Skeletal muscle tissue (tissue), 4 donors: ENCODE data around the gene DDX41. TPM values are rescaled to one million over a fixed set of nuclear protein-coding genes. Genes with fewer than 3 reads are reported as not detected.

Experiments used
- H3K27ac ChIP-seq: one replicate; pipeline ENCODE4 v1.7.0; 2013; ENCODE audit warnings: mild to moderate bottlenecking, low read depth, low read length, inconsistent platforms
- H3K27me3 ChIP-seq, 3 donors: one replicate each; pipeline ENCODE4 v1.7.0; 2013; ENCODE audit warnings: low read length in 3 of 3; ENCODE audit not compliant: control insufficient read depth in 3 of 3, insufficient read depth in 3 of 3
- H3K36me3 ChIP-seq, 3 donors: one replicate each; pipeline ENCODE4 v1.7.0; 2013; ENCODE audit warnings: low read length in 3 of 3; ENCODE audit not compliant: control insufficient read depth in 3 of 3, insufficient read depth in 3 of 3
- H3K4me1 ChIP-seq, 3 donors: one replicate each; pipeline ENCODE4 v1.7.0; 2013; ENCODE audit warnings: low read length in 3 of 3, mild to moderate bottlenecking in 3 of 3; ENCODE audit not compliant: control insufficient read depth in 3 of 3, insufficient read depth in 3 of 3
- H3K4me3 ChIP-seq, 3 donors: one replicate each; pipeline ENCODE4 v1.7.0; 2013; ENCODE audit warnings: low read length in 3 of 3
- H3K9ac ChIP-seq, 3 donors: one replicate each; pipeline ENCODE4 v1.7.0; 2013; ENCODE audit warnings: low read length in 3 of 3, mild to moderate bottlenecking in 3 of 3, moderate library complexity in 2 of 3, low read depth in 1 of 3
- H3K9me3 ChIP-seq, 3 donors: one replicate each; pipeline ENCODE4 v1.7.0; 2013; ENCODE audit warnings: low read length in 3 of 3; ENCODE audit not compliant: control insufficient read depth in 3 of 3
- total RNA-seq: library from RNA; depleted of rRNA; stranded (reverse); fragments of >200 nt; gene quantifications from one replicate; pipeline ENCODE4 v1.2.3, GENCODE V29; 2014
- donor health status: Osteomylitis.

Gene DDX41
- total RNA-seq, 1 donor from 2014 or later = 33.9 TPM

DNA sequence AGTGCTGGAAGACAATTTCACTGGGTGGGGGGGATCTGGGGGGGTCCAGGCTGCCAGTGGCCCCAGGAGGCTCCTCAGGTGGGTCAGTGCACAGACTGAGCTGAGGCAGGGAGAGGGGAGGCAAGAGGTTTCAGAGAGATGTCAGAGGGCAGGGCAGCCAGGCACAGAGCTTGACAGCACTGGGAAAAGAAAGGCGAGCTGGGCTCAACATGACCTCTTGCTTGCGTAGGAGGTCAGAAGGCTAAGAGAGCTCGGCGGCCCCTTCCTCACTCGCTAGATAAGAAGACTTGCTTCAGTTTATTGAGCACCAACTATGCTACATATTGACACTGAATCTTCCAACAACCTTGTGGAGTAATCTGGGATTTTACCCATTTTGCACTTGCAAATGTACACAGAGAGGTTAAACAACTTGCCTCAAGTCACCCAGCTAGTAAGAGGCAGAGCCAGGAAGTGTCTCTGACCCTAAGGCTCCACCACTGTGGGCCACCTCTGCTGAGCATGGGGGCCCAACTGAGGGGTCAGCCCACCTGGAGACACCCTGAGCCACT lies 22.9 kb downstream of the DDX41 start:
- peak overlapping the region; percentile 99 for H3K27ac ChIP-seq
- peaks cover 38 to 53% (median 49%) of the 10 kb centered on the region in 3 donors for H3K36me3 ChIP-seq
- H3K27me3 ChIP-seq = no peaks in the 10 kb centered on the region
- no peak overlapping the region for H3K4me3 ChIP-seq
- H3K4me1 ChIP-seq = peaks cover 46 to 77% (median 63%) of the 10 kb centered on the region in 3 donors
- H3K9ac ChIP-seq = peak overlapping the region in 2 of 3 donors; percentile 7 to 97
- H3K9me3 ChIP-seq = no peaks in the 10 kb centered on the region

- Histone ChIP-seq H3K27ac (peak overlapping the region; percentile 99), H3K36me3 (peaks cover 45 to 61% (median 57%) of the 10 kb centered on the region in 3 donors), H3K9me3 (no peaks in the 10 kb centered on the region), H3K9ac (peak overlapping the region in 2 of 3 donors; percentile 8 to 97), H3K4me3 (no peak overlapping the region), H3K27me3 (no peaks in the 10 kb centered on the region), H3K4me1 (peaks cover 46 to 67% (median 55%) of the 10 kb centered on the region in 3 donors)
Observed at GRCh38 chr5:177492841-177493240, 23.9 kb downstream of the DDX41 start.

- Histone ChIP-seq H3K27me3 (no peaks in the 10 kb centered on the region), H3K4me3 (no peak overlapping the region), H3K27ac (peak overlapping the region; percentile 99), H3K36me3 (peaks cover 52 to 67% (median 63%) of the 10 kb centered on the region in 3 donors), H3K9ac (peak overlapping the region in 2 of 3 donors; percentile 6 to 33), H3K9me3 (no peaks in the 10 kb centered on the region), H3K4me1 (peaks cover 46 to 64% (median 54%) of the 10 kb centered on the region in 3 donors)
Observed at GRCh38 chr5:177491983-177492746, 24.6 kb downstream of the DDX41 start.

GRCh38 chr5:177491429-177491945 lies 25.3 kb downstream of the DDX41 start:
- no peak overlapping the region for H3K4me3 ChIP-seq
- H3K27ac ChIP-seq = no peak overlapping the region
- H3K27me3 ChIP-seq = no peaks in the 10 kb centered on the region
- H3K36me3 ChIP-seq = peaks cover 53 to 69% (median 67%) of the 10 kb centered on the region in 3 donors
- H3K4me1 ChIP-seq = peaks cover 46 to 62% (median 53%) of the 10 kb centered on the region in 3 donors
- H3K9ac ChIP-seq = peak overlapping the region in 1 of 3 donors; percentile 16
- no peaks in the 10 kb centered on the region for H3K9me3 ChIP-seq

DNA sequence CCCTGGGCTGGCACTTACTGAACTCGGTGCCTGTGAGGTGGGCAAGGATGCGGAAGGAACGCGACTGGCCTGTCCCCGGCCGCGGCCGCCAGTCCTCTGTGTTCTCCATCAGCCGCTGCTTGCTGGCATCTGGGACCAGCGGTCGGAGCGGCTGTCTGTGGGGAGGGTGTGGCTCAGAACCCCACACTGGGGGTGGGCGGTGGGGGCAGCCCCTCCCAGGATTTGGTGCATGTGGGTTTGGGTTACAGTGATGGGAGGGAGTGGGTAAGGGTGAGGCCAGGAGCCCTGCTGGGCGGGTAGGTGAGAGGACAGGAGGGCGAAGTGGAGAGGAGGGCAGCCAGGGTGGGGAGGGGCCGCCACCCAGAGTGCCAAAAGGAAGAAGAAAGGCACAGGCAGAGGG lies 25.8 kb downstream of the DDX41 start:
- no peaks in the 10 kb centered on the region for H3K27me3 ChIP-seq
- H3K4me3 ChIP-seq = no peak overlapping the region
- no peaks in the 10 kb centered on the region for H3K9me3 ChIP-seq
- H3K36me3 ChIP-seq = peaks cover 57 to 71% (median 70%) of the 10 kb centered on the region in 3 donors
- H3K27ac ChIP-seq = no peak overlapping the region
- peaks cover 46 to 62% (median 51%) of the 10 kb centered on the region in 3 donors for H3K4me1 ChIP-seq
- H3K9ac ChIP-seq = peak overlapping the region in 1 of 3 donors; percentile 33

- Histone ChIP-seq H3K9me3 (no peaks in the 10 kb centered on the region), H3K4me3 (no peak overlapping the region), H3K4me1 (peaks cover 44 to 60% (median 51%) of the 10 kb centered on the region in 3 donors), H3K9ac (peak overlapping the region in 1 of 3 donors; percentile 33), H3K36me3 (peaks cover 60 to 65% (median 65%) of the 10 kb centered on the region in 3 donors), H3K27ac (no peak overlapping the region), H3K27me3 (no peaks in the 10 kb centered on the region)
Observed at GRCh38 chr5:177490311-177490991, 26.3 kb downstream of the DDX41 start.

GRCh38 chr5:177489119-177489716 lies 27.5 kb downstream of the DDX41 start:
- Histone ChIP-seq H3K36me3 (peaks cover 62 to 68% (median 63%) of the 10 kb centered on the region in 3 donors), H3K9ac (no peak overlapping the region), H3K27me3 (no peaks in the 10 kb centered on the region), H3K4me1 (peaks cover 42 to 60% (median 51%) of the 10 kb centered on the region in 3 donors), H3K9me3 (no peaks in the 10 kb centered on the region), H3K4me3 (no peak overlapping the region), H3K27ac (no peak overlapping the region)

GRCh38 chr5:177487975-177488374 lies 28.8 kb downstream of the DDX41 start:
- H3K9me3 ChIP-seq = no peaks in the 10 kb centered on the region
- peaks cover 36 to 55% (median 49%) of the 10 kb centered on the region in 3 donors for H3K4me1 ChIP-seq
- no peak overlapping the region for H3K9ac ChIP-seq
- no peak overlapping the region for H3K27ac ChIP-seq
- H3K36me3 ChIP-seq = peaks cover 58 to 70% (median 66%) of the 10 kb centered on the region in 3 donors
- H3K27me3 ChIP-seq = no peaks in the 10 kb centered on the region
- H3K4me3 ChIP-seq = no peak overlapping the region

DNA sequence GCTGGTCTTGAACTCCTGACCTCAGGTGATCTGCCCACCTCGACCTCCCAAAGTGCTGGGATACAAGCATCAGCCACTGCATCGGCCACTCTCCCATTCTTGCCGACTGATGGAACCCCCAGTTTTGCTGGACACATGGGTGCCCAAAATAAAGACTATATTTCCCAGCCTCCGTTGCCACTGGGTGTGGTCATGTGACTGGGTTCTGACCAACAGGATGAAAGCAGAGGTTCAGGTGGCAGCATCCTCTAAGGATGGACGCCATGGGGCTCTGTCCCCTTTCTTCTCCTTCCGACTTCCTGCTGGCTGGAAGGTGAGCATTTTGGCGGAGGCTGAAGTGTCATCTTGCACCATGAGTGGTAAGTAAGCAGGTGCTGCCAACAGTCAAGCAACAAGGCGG lies 29.6 kb downstream of the DDX41 start:
- Histone ChIP-seq H3K9me3 (no peaks in the 10 kb centered on the region), H3K27ac (no peak overlapping the region), H3K27me3 (no peaks in the 10 kb centered on the region), H3K9ac (no peak overlapping the region), H3K36me3 (peaks cover 50 to 63% (median 59%) of the 10 kb centered on the region in 3 donors), H3K4me3 (no peak overlapping the region), H3K4me1 (peaks cover 28 to 47% (median 41%) of the 10 kb centered on the region in 3 donors)
